SW 1271 (cell line): Measurements from ENCODE around the gene ACBD6.

Source experiments
- DNase-seq, 2 experiments: peaks; one replicate each; lab custom pipeline; 2025; lab: John Stamatoyannopoulos, UW

Gene ACBD6

GRCh38 chr1:180291004-180291403, 211.4 kb downstream of the ACBD6 start:
- no peak for DNase-seq

- DNase-seq = no peak
Measured at GRCh38 chr1:180290265-180291001, 211.9 kb downstream of the ACBD6 start.

GRCh38 chr1:180288940-180289339, 213.4 kb downstream of the ACBD6 start:
- no peak for DNase-seq

- DNase-seq = no peak
Measured at GRCh38 chr1:180287988-180288705, 214.2 kb downstream of the ACBD6 start.

- DNase-seq = no peak
Measured at GRCh38 chr1:180286417-180286816, 216.0 kb downstream of the ACBD6 start.

- no peak for DNase-seq
Measured at GRCh38 chr1:180283098-180283497, 219.3 kb downstream of the ACBD6 start.

GRCh38 chr1:180282401-180283044, 219.9 kb downstream of the ACBD6 start:
- DNase-seq = no peak

GRCh38 chr1:180281490-180281889, 220.9 kb downstream of the ACBD6 start:
- DNase-seq = no peak

- DNase-seq = no peak
Measured at GRCh38 chr1:180280617-180281016, 221.8 kb downstream of the ACBD6 start.

GRCh38 chr1:180279651-180280050, 222.7 kb downstream of the ACBD6 start:
- no peak for DNase-seq

- no peak for DNase-seq
Measured at GRCh38 chr1:180278596-180279395, 223.6 kb downstream of the ACBD6 start.

GRCh38 chr1:180278194-180278515, 224.2 kb downstream of the ACBD6 start:
- no peak for DNase-seq

GRCh38 chr1:180277476-180278193, 224.7 kb downstream of the ACBD6 start:
- no peak for DNase-seq

GRCh38 chr1:180275726-180276125, 226.7 kb downstream of the ACBD6 start:
- DNase-seq = no peak

- no peak for DNase-seq
Measured at GRCh38 chr1:180274221-180274620, 228.2 kb downstream of the ACBD6 start.

GRCh38 chr1:180273066-180273465, 229.3 kb downstream of the ACBD6 start:
- DNase-seq = no peak

GRCh38 chr1:180272395-180272794, 230.0 kb downstream of the ACBD6 start:
- no peak for DNase-seq

GRCh38 chr1:180271272-180272255, 230.8 kb downstream of the ACBD6 start:
- no peak for DNase-seq

- DNase-seq = no peak
Measured at GRCh38 chr1:180270530-180271271, 231.7 kb downstream of the ACBD6 start.
